Inferior parietal cortex (tissue), 1 donor: ENCODE data around the gene DQX1.

Source experiments
- DNase-seq: peaks from one replicate; pipeline ENCODE4 v3.0.0-alpha.2; 2016; ENCODE audit errors: extremely low spot score

The DQX1 gene

GRCh38 chr2:74554820-74555531 lies 28.9 kb upstream of the DQX1 start:
- no peak for DNase-seq

GRCh38 chr2:74553892-74554819 lies 28.1 kb upstream of the DQX1 start, which contains the start of the genes DOK1 and LOXL3:
Gene DOK1 (plus strand): TSS chr2:74554720. CDS start chr2:74554755, 35 bp downstream.
Gene LOXL3 (minus strand): TSS chr2:74553942. CDS start chr2:74552634, 1,308 bp downstream.
- DNase-seq = peak; percentile 44

DNA sequence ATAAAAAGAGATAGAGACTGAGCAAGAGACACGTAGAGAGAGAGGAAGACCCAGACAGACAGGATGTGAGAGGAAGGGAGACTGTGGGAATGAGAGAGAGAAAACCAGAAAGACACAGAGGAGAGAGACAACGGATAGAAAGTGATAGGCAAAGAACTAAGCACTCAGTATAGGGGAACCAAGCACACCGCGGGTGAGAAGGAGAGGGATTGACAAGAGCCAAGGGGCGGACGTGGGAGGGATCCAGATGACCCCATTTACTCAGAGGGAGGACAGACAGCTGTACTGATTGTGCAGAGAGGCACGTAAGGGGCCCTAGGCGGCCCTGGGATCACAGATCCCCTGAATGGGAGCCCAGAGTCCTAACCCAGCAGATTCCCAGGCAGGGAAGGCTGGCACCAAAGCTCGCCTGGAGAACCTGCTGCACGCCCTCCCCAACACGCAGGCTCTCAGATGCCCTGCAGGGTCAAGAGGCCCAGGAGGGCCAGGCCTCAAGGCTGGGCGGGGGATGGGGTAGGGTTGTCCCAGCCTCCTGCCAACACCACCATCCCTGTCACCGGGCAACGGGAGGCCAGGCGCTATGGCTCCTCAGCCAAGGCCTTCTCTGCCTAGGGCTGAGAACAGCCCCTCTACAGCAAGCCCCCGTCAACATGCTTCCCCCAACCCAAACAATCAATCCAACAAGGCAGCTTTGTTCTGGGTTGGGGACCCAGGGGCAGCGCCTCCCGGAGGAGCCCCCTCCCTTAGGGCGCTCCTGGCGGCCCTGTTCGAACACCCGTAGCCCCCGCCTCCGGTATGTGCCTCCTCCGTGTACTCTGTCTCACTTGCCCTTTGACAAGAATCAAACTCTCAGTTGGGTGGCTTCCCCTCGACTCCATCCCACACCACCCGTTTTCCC lies 27.1 kb upstream of the DQX1 start:
- DNase-seq = no peak

- no peak for DNase-seq
These were observed 26.2 kb upstream of the DQX1 start for GRCh38 chr2:74551942-74552913.

DNA sequence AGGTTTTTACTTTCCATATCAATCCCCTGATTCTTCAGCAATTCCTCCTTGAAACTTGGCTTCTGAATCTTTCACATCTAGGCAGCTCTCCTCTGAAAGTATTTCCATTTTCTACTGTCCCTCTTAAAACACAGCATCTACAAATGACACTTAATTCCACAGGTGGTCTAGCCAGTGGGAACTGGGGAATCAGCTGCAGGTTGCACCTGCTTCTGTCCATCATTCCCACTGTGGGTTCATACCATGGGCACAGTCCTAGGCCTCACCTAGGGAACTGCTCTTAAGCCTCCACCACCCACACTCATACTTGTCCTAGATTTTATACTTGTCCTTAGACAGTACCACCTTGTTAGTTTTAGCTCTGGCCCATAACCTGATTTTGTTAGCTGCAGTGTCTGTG lies 25.5 kb upstream of the DQX1 start:
- no peak for DNase-seq

GRCh38 chr2:74550231-74550630 lies 24.2 kb upstream of the DQX1 start:
- DNase-seq = no peak

- no peak for DNase-seq
These were observed 23.1 kb upstream of the DQX1 start for GRCh38 chr2:74548900-74549826.

- DNase-seq = no peak
These were observed 22.4 kb upstream of the DQX1 start for GRCh38 chr2:74548285-74548899.

- DNase-seq = no peak
These were observed 20.0 kb upstream of the DQX1 start for GRCh38 chr2:74546004-74546403.

GRCh38 chr2:74544634-74545033 lies 18.6 kb upstream of the DQX1 start:
- DNase-seq = no peak

- no peak for DNase-seq
These were observed 16.9 kb upstream of the DQX1 start for GRCh38 chr2:74542978-74543377.

- no peak for DNase-seq
These were observed 14.3 kb upstream of the DQX1 start for GRCh38 chr2:74540291-74540690.

GRCh38 chr2:74538881-74539339 lies 12.9 kb upstream of the DQX1 start:
- no peak for DNase-seq

GRCh38 chr2:74537140-74537539 lies 11.1 kb upstream of the DQX1 start:
- no peak for DNase-seq

DNA sequence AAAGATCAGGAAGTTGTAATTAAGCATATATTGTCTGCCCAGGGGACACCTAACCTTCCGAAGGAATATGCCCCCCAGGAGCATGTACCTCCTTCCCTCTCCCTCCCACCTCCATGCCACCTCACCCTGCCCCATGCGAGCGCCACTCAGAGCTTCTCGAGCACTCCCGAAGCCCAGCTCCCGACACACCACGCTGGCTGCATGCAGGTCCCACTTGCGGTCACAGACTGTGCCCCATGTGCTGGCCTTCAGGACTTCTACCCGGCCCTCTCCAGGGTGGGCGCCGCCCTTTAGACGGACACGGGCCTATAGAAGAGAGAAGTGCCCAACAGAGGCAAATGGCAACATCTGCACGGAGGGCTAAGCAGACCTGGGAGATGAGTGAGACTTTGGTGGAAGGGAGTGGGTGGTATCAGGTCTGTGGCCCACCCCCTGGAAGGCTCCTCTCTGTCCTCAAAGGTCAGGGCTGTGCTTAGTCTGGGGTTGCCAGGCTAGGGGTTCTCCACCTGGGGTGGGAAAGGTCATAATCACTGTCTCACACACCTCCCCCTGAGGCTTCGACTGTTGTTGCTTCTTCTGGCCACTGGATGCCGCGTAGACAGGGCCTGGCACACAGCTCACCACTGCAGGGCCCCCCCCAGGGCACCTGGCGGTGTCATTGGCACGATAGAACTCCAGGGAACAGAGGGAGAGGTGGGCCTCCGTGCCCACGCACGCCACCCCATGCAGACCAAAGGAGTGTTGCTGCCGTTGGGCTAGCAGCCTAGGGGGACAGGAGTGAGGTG lies 10.3 kb upstream of the DQX1 start:
- no peak for DNase-seq

DNA sequence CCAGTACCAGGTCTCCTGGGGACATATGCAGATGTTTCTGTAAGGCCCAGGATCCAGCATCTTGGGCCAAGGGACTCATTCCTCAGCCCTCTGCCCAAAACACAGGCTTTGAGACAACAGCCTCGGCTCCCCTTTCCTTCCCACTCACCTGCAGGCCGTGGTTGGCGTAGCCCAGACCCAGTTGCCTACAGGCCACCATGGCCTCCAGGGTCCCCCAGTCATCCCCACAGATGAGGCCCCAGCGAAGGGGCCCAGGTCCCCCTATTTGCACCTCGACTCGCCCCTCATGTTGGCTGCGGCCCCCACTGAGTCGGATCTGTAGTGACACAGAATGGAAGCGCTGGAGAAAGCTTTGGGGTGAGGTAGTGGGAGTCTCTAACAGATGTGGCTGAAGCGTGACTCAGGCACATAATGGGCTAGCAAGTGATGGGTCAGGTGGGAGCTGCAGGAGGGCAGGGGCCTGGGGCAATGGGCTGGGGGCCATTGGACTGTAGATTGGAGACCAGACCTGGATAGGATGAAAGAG lies 9.5 kb upstream of the DQX1 start:
- no peak for DNase-seq

DNA sequence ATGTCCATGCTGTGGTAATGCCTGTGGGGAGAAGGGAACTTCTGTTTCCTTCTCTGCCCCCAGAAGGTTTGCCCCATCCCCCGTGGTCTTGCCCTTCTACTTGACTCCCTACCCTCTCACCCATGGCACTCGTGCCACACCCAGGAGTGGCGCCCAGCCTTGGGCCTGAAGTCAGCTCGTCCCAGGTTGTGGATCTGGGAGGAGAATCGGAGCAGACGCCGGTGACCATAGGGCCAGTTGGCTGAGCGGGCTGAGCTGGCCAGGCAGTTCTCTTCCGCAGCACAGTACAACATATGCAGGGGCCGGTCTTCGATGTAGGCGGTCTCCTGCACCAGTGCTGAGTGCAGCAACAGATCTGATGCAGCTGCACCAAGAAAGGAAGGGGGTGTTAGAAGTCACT lies 8.4 kb upstream of the DQX1 start:
- DNase-seq = no peak

DNA sequence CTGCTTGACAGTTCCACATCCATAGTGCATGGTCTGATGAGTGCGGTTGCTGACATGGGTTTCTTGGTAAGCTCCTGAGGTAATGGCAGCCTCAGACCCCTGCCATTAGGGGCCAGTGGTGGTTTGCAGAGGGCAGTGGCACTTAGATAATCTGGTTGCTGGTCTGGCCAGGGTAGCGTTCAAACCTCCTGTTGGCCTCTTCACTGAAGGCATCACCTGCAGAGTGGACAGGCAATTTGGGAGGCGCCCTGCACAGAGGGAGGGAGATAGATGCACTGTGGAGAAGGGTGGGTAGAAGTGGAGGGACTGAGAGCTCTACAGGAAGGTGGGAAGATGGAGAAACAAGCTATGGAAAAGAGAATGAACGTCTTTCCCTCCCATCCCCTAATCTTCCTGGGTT lies 7.4 kb upstream of the DQX1 start:
- no peak for DNase-seq
